ENCODE measurements around the gene LUZP2.

The LUZP2 gene

GRCh38 chr11:24496736-24497725 is at the start of gene LUZP2:
LUZP2 (plus strand) TSS chr11:24497053.
- DNase-seq, result no peak

- DNase-seq, result no peak
These were observed 43.6 kb upstream of the LUZP2 start for GRCh38 chr11:24453129-24453718.

- no peak for DNase-seq
These were observed 38.9 kb upstream of the LUZP2 start for GRCh38 chr11:24457985-24458384.

- DNase-seq, result no peak
These were observed 26.4 kb upstream of the LUZP2 start for GRCh38 chr11:24470431-24470830.

- DNase-seq, result no peak
These were observed 25.8 kb upstream of the LUZP2 start for GRCh38 chr11:24471084-24471483.

GRCh38 chr11:24478718-24479117 is 18.1 kb upstream of the LUZP2 start:
- DNase-seq, result no peak

- DNase-seq, result no peak
These were observed 7.4 kb upstream of the LUZP2 start for GRCh38 chr11:24489477-24489876.

- no peak for DNase-seq
These were observed 492 bp upstream of the LUZP2 start for GRCh38 chr11:24496386-24496735.

- no peak for DNase-seq
These were observed 978 bp downstream of the LUZP2 start for GRCh38 chr11:24497831-24498230.

GRCh38 chr11:24502425-24502824 is 5.6 kb downstream of the LUZP2 start:
- no peak for DNase-seq

- DNase-seq, result no peak
These were observed 12.3 kb downstream of the LUZP2 start for GRCh38 chr11:24509114-24509513.

GRCh38 chr11:24511511-24511910 is 14.7 kb downstream of the LUZP2 start:
- DNase-seq, result no peak

- DNase-seq, result no peak
These were observed 16.8 kb downstream of the LUZP2 start for GRCh38 chr11:24513479-24514218.

- no peak for DNase-seq
These were observed 17.4 kb downstream of the LUZP2 start for GRCh38 chr11:24514219-24514594.

GRCh38 chr11:24515632-24516031 is 18.8 kb downstream of the LUZP2 start:
- no peak for DNase-seq

GRCh38 chr11:24516638-24517037 is 19.8 kb downstream of the LUZP2 start:
- DNase-seq, result no peak

- no peak for DNase-seq
These were observed 24.7 kb downstream of the LUZP2 start for GRCh38 chr11:24521601-24522000.

GRCh38 chr11:24524156-24524555 is 27.3 kb downstream of the LUZP2 start:
- DNase-seq, result no peak

GRCh38 chr11:24531528-24531927 is 34.7 kb downstream of the LUZP2 start:
- no peak for DNase-seq

GRCh38 chr11:24543771-24544170 is 46.9 kb downstream of the LUZP2 start:
- DNase-seq, result no peak

GRCh38 chr11:24556693-24557092 is 59.8 kb downstream of the LUZP2 start:
- no peak for DNase-seq

- DNase-seq, result no peak
These were observed 62.5 kb downstream of the LUZP2 start for GRCh38 chr11:24559315-24559714.

GRCh38 chr11:24560324-24560723 is 63.5 kb downstream of the LUZP2 start:
- no peak for DNase-seq

- no peak for DNase-seq
These were observed 70.5 kb downstream of the LUZP2 start for GRCh38 chr11:24567380-24567779.

All from stimulated activated CD4-positive, alpha-beta T cell treated with anti-CD3 and anti-CD28 coated beads, Interleukin-4, amount 100 ng/mL, for 1 hour (primary cell).